ENCODE measurements around the gene SYT17. TPM values are rescaled to one million over a fixed set of nuclear protein-coding genes. Genes with fewer than 3 reads are reported as not detected.

The SYT17 gene
- total and polyA plus RNA-seq, 11 donors: 0.23 to 5.2 (median 0.66) TPM

DNA sequence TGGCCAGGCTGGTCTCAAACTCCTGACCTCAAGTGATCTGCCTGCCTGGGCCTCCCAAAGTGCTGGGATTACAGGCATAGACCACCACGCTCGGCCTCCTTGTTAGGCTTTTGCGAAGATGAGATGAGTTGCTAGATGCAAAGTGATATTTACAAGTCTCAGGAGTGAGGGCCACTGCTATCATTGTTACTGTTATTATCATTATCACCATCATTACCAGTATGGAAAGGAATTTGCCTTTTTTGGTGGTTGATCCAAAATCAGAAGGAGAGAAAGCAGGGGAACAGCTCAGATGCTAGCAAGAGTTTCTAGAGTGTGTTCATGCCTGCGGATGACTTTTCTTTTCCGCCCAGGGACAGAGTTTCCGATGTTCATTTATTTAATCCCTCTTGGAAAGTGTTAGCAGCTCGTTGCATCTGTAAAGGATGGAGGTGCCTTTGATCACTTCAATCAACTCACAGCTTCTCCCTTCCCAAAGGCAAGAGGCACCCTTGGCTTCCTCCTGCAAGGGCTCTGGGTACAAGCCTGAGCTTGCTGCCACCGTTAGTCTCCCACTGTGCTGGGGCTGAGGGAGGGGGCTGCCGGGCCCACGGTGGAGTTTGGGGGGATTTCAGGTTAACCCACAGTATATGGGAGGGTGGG is 32.7 kb upstream of the SYT17 start:
- H3K27me3 ChIP-seq: no peaks in the 10 kb centered on the region
- no peaks in the 10 kb centered on the region for H3K9me3 ChIP-seq
- no peak for ATAC-seq
- H3K4me3 ChIP-seq: no peak overlapping the region
- 59 to 65% (median 62%) methylated on average over 10 of the region's 10 CpGs for WGBS, 4 donors
- intact Hi-C loops (cut with DNase I): loop anchor here in 1 of 10 donors (10.0 kb wide), 1 partner anchor 51 kb away; no protein-coding TSS in a partner anchor
- peaks cover 0 to 74% (median 56%) of the 10 kb centered on the region in 12 donors for H3K4me1 ChIP-seq
- DNase-seq: no peak
- H3K36me3 ChIP-seq: no peaks in the 10 kb centered on the region
- no peak for TF ChIP-seq POLR2A (IDR thresholded peaks at IDR 0.05)
- TF ChIP-seq, protein P1, sequence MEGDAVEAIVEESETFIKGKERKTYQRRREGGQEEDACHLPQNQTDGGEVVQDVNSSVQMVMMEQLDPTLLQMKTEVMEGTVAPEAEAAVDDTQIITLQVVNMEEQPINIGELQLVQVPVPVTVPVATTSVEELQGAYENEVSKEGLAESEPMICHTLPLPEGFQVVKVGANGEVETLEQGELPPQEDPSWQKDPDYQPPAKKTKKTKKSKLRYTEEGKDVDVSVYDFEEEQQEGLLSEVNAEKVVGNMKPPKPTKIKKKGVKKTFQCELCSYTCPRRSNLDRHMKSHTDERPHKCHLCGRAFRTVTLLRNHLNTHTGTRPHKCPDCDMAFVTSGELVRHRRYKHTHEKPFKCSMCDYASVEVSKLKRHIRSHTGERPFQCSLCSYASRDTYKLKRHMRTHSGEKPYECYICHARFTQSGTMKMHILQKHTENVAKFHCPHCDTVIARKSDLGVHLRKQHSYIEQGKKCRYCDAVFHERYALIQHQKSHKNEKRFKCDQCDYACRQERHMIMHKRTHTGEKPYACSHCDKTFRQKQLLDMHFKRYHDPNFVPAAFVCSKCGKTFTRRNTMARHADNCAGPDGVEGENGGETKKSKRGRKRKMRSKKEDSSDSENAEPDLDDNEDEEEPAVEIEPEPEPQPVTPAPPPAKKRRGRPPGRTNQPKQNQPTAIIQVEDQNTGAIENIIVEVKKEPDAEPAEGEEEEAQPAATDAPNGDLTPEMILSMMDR (IDR thresholded peaks at IDR 0.05): no peak
- H3K27ac ChIP-seq: peak overlapping the region in 5 of 12 donors; percentile 1 to 37 (median 11)

DNA sequence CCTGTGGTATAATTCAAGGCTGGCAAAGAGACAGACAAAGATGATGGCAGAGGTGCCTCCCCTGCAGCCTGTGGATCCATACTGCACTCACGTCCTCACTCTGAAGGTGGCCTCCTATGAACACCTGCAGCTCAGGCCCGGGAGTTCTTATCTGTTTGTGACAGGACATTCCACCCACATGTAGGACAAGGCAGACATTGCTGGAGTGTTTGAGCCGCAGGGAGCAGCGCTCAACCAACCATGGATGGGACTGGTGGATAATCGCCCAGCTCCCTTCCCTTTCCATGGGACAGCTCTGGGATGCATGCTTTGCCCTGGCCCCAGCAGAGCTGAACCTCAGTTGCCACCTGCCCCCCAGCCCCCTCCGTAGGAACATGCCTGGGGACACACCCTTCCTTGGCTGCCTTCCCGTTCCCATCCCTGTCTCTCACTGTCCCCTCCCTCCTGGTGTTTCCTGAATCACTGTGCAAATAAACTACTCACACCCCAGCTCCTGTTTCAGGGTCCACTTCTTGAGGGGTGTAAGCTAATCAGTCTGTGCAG is 32.1 kb upstream of the SYT17 start:
- Histone ChIP-seq H3K27ac (peak overlapping the region in 8 of 12 donors; percentile 1 to 37 (median 20)), H3K4me3 (no peak overlapping the region), H3K4me1 (peaks cover 0 to 70% (median 50%) of the 10 kb centered on the region in 12 donors), H3K36me3 (no peaks in the 10 kb centered on the region), H3K9me3 (no peaks in the 10 kb centered on the region), H3K27me3 (no peaks in the 10 kb centered on the region)
- ATAC-seq: peak in 3 of 4 donors; percentile 11 to 37 (median 11)
- 23 to 34% (median 27%) methylated on average over 4 to 7 of the region's 7 CpGs for WGBS, 4 donors
- peak in 3 of 5 donors; percentile 46 to 62 (median 51) for DNase-seq
- intact Hi-C loops (cut with DNase I): loop anchor here in 1 of 10 donors (10.0 kb wide), 1 partner anchor 51 kb away; no protein-coding TSS in a partner anchor
- no peak for TF ChIP-seq POLR2A (IDR thresholded peaks at IDR 0.05)
- TF ChIP-seq, protein P1 (IDR thresholded peaks at IDR 0.05): no peak

DNA sequence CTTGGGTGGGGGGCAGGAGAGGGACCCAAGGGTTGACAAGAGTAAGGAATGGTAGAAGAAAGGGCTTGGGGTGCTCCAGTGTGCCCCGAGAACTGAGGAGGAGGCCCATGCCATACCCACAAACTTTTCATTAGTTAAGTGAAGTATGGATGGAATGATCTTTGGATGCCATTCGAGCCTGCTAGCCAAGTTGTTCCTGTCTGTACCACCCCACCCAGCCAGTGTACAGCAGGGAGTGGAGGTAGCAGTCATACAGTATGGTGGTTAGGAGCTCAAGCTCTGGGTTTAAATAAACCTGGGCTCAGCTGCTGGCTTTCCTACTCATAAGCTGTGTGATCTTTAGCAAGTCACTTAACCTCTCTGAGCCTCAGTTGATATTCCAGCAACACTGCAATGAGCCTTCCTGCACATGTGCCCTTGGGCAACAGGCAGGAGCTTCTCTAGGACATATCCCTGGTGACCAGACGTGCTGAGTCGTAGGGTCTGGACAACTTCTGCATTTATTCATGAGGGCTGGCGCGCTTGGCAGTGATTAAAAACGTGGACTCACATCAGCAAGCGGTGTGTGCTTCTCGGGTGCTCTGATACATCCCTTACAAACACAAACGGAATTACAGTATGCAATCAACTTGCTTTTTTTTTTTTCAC is 31.4 kb upstream of the SYT17 start:
- H3K4me1 ChIP-seq: peaks cover 0 to 63% (median 47%) of the 10 kb centered on the region in 12 donors
- no peaks in the 10 kb centered on the region for H3K27me3 ChIP-seq
- TF ChIP-seq, protein P1 (IDR thresholded peaks at IDR 0.05): no peak
- no peak for TF ChIP-seq POLR2A (IDR thresholded peaks at IDR 0.05)
- intact Hi-C loops (cut with DNase I): loop anchor here in 1 of 10 donors (10.0 kb wide), 1 partner anchor 52 kb away; no protein-coding TSS in a partner anchor
- WGBS, 4 donors: 56 to 73% (median 65%) methylated on average over 10 of the region's 10 CpGs
- DNase-seq: peak in 1 of 5 donors; percentile 60
- peak in 3 of 4 donors; percentile 21 to 47 (median 38) for ATAC-seq
- H3K27ac ChIP-seq: peak overlapping the region in 6 of 12 donors; percentile 1 to 37 (median 21)
- no peaks in the 10 kb centered on the region for H3K36me3 ChIP-seq
- no peaks in the 10 kb centered on the region for H3K9me3 ChIP-seq
- H3K4me3 ChIP-seq: no peak overlapping the region
